ENCODE measurements around the gene PHAF1.
A peak's percentile ranks its signal among the peaks of the same experiment; 100 is the strongest.

Gene PHAF1

DNA sequence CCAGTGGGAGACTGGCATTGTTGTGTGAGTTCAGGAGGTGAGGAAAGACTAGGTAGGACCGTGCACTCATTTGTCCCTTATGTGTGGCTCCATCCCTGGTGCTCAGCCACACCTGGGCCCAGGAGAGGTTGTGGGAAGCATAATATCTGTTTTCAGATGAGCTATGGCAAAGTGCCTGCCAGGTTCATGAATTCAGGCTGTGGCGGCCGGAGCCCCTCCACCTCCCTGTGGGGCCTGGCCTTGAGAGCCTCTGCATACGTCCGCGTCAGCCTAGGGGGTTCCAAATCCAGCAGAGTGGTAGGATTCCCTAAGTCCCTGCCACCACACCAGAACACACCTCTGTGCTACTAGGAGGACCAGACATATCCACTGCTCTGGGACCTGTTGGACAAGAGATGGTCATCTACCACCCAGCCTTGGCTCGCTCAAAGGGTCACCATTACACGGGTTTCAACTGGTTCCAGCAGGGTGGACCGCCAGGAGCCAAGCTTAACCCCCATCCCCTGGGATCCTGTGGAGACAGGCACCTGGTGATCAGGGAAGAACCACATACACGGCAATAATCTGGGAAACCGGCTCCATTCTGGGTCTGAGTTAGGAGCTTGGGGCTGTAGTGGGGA lies 39.0 kb downstream of the PHAF1 start:
- Histone ChIP-seq H4K8ac (ENCODE audit: low read length) (no peak overlapping the region), H3K14ac (ENCODE audit: low read length in 2 of 2) (no peak overlapping the region), H3K4me1 (ENCODE audit: control insufficient read depth, insufficient read depth, low read depth, low read length) (peaks cover 26% of the 10 kb centered on the region), H3K4ac (ENCODE audit: low read depth in 1 of 2, low read length in 2 of 2) (no peak overlapping the region), H4K91ac (ENCODE audit: low read length) (no peak overlapping the region), H3K4me2 (ENCODE audit: low read length, poor library complexity, severe bottlenecking) (no peak overlapping the region), H3K27ac (ENCODE audit: low read length, poor library complexity, severe bottlenecking) (no peak overlapping the region), H3K23ac (ENCODE audit: low read length in 2 of 2) (no peak overlapping the region), H3K9me3 (ENCODE audit: control insufficient read depth, low read length) (no peaks in the 10 kb centered on the region), H3K9ac (ENCODE audit: low read length) (no peak overlapping the region), H2BK120ac (ENCODE audit: low read depth, low read length) (no peak overlapping the region), H2AFZ (ENCODE audit: low read depth, low read length) (no peak overlapping the region), H3K27me3 (ENCODE audit: control insufficient read depth in 1 of 2, insufficient read depth in 1 of 2, low read length in 2 of 2) (peaks cover 0 to 8% of the 10 kb centered on the region in 2 experiments), H2BK15ac (ENCODE audit: low read depth, poor library complexity, severe bottlenecking) (no peak overlapping the region), H3K79me1 (replicated peaks; ENCODE audit: low read length, poor library complexity, severe bottlenecking) (peaks cover 10% of the 10 kb centered on the region), H3K4me3 (ENCODE audit: insufficient read depth in 1 of 2, low read depth in 1 of 2, low read length in 2 of 2) (no peak overlapping the region), H3K18ac (ENCODE audit: low read depth in 1 of 2, low read length in 2 of 2) (no peak overlapping the region), H3K36me3 (ENCODE audit: control insufficient read depth in 1 of 2, insufficient read depth in 2 of 2, low read depth in 1 of 2, low read length in 2 of 2) (peaks cover 54 to 58% of the 10 kb centered on the region in 2 experiments), H2BK12ac (ENCODE audit: low read length in 2 of 2) (no peak overlapping the region), H2AK5ac (ENCODE audit: low read length, severe bottlenecking) (no peak overlapping the region), H2BK5ac (ENCODE audit: low read depth, low read length, poor library complexity, severe bottlenecking) (no peak overlapping the region)
- no peak for DNase-seq
- 94% methylated on average over 11 of the region's 11 CpGs for WGBS

DNA sequence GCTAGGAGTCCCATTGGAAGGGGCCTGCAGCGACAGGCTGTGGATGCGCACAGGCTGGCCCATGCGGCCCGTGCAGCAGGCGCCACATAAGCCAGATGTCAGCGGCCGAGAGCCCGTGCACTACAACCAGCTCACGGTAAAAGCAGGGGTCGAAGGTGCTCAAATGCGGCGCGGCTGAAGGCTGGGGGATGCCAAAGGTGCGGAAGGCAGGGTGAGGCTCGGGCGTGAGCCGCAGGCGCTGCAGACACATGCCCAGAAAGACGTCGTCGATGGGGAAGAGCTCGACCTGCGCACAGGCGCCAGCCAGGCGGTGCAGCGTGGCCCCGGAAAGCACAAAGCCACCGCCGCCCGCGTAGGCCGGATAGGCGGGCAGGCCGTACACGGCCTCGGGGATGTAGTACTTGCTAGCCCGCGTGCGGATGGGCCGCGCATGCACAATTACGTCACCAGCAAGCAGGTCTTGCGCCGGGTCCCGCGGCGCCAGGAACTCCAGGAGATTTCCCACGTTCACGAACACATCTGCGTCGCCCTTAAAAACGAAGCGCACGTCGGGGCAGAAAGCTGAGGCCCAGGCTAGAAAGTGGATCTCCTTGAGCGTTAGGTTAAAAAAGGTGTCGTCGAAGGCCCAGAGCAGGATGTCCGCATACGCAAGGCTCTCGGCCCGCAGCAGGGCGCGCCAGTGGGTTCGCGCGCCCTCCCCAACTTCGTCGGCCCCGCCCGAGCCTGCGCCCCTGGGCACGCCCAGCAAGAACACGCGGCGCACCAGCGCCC lies 39.7 kb downstream of the PHAF1 start:
- Histone ChIP-seq H3K79me1 (replicated peaks; ENCODE audit: low read length, poor library complexity, severe bottlenecking) (peaks cover 10% of the 10 kb centered on the region), H2AFZ (ENCODE audit: low read depth, low read length) (no peak overlapping the region), H3K4me2 (ENCODE audit: low read length, poor library complexity, severe bottlenecking) (no peak overlapping the region), H3K27me3 (ENCODE audit: control insufficient read depth in 1 of 2, insufficient read depth in 1 of 2, low read length in 2 of 2) (peaks cover 0 to 15% of the 10 kb centered on the region in 2 experiments), H4K91ac (ENCODE audit: low read length) (peak overlapping the region; percentile 95), H3K27ac (ENCODE audit: low read length, poor library complexity, severe bottlenecking) (no peak overlapping the region), H2BK5ac (ENCODE audit: low read depth, low read length, poor library complexity, severe bottlenecking) (no peak overlapping the region), H2BK12ac (ENCODE audit: low read length in 2 of 2) (peak overlapping the region in 1 of 2 experiments; percentile 39), H2AK5ac (ENCODE audit: low read length, severe bottlenecking) (no peak overlapping the region), H3K18ac (ENCODE audit: low read depth in 1 of 2, low read length in 2 of 2) (peak overlapping the region in 1 of 2 experiments; percentile 72), H3K4me1 (ENCODE audit: control insufficient read depth, insufficient read depth, low read depth, low read length) (peaks cover 26% of the 10 kb centered on the region), H3K9me3 (ENCODE audit: control insufficient read depth, low read length) (no peaks in the 10 kb centered on the region), H3K36me3 (ENCODE audit: control insufficient read depth in 1 of 2, insufficient read depth in 2 of 2, low read depth in 1 of 2, low read length in 2 of 2) (peaks cover 54 to 58% of the 10 kb centered on the region in 2 experiments), H2BK15ac (ENCODE audit: low read depth, poor library complexity, severe bottlenecking) (peak overlapping the region; percentile 13), H3K14ac (ENCODE audit: low read length in 2 of 2) (no peak overlapping the region), H2BK120ac (ENCODE audit: low read depth, low read length) (no peak overlapping the region), H3K4ac (ENCODE audit: low read depth in 1 of 2, low read length in 2 of 2) (peak overlapping the region; percentile 85 to 91), H3K4me3 (ENCODE audit: insufficient read depth in 1 of 2, low read depth in 1 of 2, low read length in 2 of 2) (peak overlapping the region; percentile 60 to 81), H4K8ac (ENCODE audit: low read length) (peak overlapping the region; percentile 99), H3K9ac (ENCODE audit: low read length) (no peak overlapping the region), H3K23ac (ENCODE audit: low read length in 2 of 2) (peak overlapping the region in 1 of 2 experiments; percentile 9)
- 76% methylated on average over 77 of the region's 77 CpGs for WGBS
- DNase-seq = no peak

DNA sequence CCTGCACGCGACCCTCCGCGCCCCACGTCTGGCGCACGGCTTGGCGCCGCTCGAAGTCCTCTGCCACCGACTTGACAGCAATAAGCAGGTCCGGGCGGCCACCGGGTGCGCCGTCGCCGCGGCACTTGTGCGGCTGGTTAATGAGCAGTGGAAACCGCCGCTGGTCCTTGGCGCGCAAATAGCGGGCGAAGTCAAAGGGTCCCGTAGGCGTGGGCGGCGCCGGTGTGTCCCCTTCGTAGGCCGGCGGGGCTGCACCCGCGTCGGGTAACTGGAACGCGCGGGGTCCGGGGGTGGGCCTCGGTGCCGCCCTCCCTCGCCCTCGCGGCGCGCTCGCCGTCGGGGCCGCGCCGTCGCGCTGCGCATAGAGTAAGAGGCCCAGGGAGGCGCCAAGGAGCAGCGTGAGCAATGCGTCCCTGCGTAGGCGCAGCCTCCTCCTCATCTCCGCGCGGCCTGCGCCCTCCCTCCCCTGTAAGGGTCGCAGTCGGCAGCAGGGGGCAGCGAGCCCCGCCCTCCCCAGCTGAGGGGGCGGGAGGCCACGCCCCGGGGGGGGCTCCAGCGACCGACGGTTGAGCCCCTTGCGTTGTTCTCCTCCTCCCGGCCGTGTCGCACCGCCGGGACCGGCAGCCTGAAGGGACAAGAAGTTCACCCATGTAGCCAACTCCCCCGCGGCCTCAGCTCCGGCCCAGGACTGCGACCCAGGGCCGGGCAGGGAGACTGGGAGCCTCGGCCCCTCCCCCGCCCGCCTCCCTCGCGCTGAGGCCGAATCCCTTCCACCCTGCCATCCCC lies 40.5 kb downstream of the PHAF1 start:
- H2AFZ ChIP-seq (ENCODE audit: low read depth, low read length) = peak overlapping the region; percentile 16
- no peak overlapping the region for H2AK5ac ChIP-seq (ENCODE audit: low read length, severe bottlenecking)
- H3K18ac ChIP-seq (ENCODE audit: low read depth in 1 of 2, low read length in 2 of 2) = peak overlapping the region; percentile 72 to 98
- peaks cover 46 to 50% of the 10 kb centered on the region in 2 experiments for H3K36me3 ChIP-seq (ENCODE audit: control insufficient read depth in 1 of 2, insufficient read depth in 2 of 2, low read depth in 1 of 2, low read length in 2 of 2)
- peak overlapping the region; percentile 71 for H2BK15ac ChIP-seq (ENCODE audit: low read depth, poor library complexity, severe bottlenecking)
- peaks cover 0 to 21% of the 10 kb centered on the region in 2 experiments for H3K27me3 ChIP-seq (ENCODE audit: control insufficient read depth in 1 of 2, insufficient read depth in 1 of 2, low read length in 2 of 2)
- H2BK5ac ChIP-seq (ENCODE audit: low read depth, low read length, poor library complexity, severe bottlenecking) = no peak overlapping the region
- H3K9ac ChIP-seq (ENCODE audit: low read length) = peak overlapping the region; percentile 94
- DNase-seq = peak; percentile 76
- peak overlapping the region; percentile 60 to 81 for H3K4me3 ChIP-seq (ENCODE audit: insufficient read depth in 1 of 2, low read depth in 1 of 2, low read length in 2 of 2)
- H3K23ac ChIP-seq (ENCODE audit: low read length in 2 of 2) = peak overlapping the region in 1 of 2 experiments; percentile 91
- H3K4ac ChIP-seq (ENCODE audit: low read depth in 1 of 2, low read length in 2 of 2) = peak overlapping the region; percentile 88 to 91
- H3K27ac ChIP-seq (ENCODE audit: low read length, poor library complexity, severe bottlenecking) = no peak overlapping the region
- peak overlapping the region; percentile 99 for H4K8ac ChIP-seq (ENCODE audit: low read length)
- WGBS = 6% methylated on average over 90 of the region's 94 CpGs
- H2BK120ac ChIP-seq (ENCODE audit: low read depth, low read length) = peak overlapping the region; percentile 94
- peaks cover 33% of the 10 kb centered on the region for H3K4me1 ChIP-seq (ENCODE audit: control insufficient read depth, insufficient read depth, low read depth, low read length)
- H3K79me1 ChIP-seq (replicated peaks; ENCODE audit: low read length, poor library complexity, severe bottlenecking) = peaks cover 13% of the 10 kb centered on the region
- H3K14ac ChIP-seq (ENCODE audit: low read length in 2 of 2) = peak overlapping the region in 1 of 2 experiments; percentile 69
- H3K9me3 ChIP-seq (ENCODE audit: control insufficient read depth, low read length) = no peaks in the 10 kb centered on the region
- peak overlapping the region; percentile 95 for H4K91ac ChIP-seq (ENCODE audit: low read length)
- peak overlapping the region; percentile 82 for H3K4me2 ChIP-seq (ENCODE audit: low read length, poor library complexity, severe bottlenecking)
- H2BK12ac ChIP-seq (ENCODE audit: low read length in 2 of 2) = peak overlapping the region; percentile 25 to 39
